GM12865 (cell line): ENCODE results near the gene EPM2A.
"Not testable (repeated sequence)": the region's sequence is repeated elsewhere in the genome, so short reads cannot be mapped to it uniquely, and the experiment has no call there.

Experiments
- DNase-seq: peaks from one replicate; pipeline ENCODE4 v3.0.0; 2010; ENCODE audit warnings: low read depth
- H3K4me3 ChIP-seq: 2 replicates; pipeline ENCODE4 v1.5.1; 2011; ENCODE audit warnings: mild to moderate bottlenecking, low read depth, low read length, control low read depth
- CTCF ChIP-seq: IDR thresholded peaks from 2 replicates; pipeline ENCODE4 v1.5.1; 2011; ENCODE audit warnings: low read length, control low read depth, low read depth, inconsistent platforms; ENCODE audit not compliant: insufficient read depth; ENCODE audit errors: missing control alignments

Gene EPM2A

GRCh38 chr6:145743332-145743731, 8.0 kb upstream of the EPM2A start:
- H3K4me3 ChIP-seq, result no peak overlapping the region
- no peak for TF ChIP-seq CTCF

GRCh38 chr6:145742472-145742871, 7.2 kb upstream of the EPM2A start:
- H3K4me3 ChIP-seq, DNase-seq: not testable (repeated sequence)

More at GRCh38 chr6:145743332-145743731, 8.0 kb upstream of the EPM2A start:
- no peak for DNase-seq

- not testable (repeated sequence) for DNase-seq, H3K4me3 ChIP-seq
Measured at GRCh38 chr6:145739685-145740084, 4.4 kb upstream of the EPM2A start.

GRCh38 chr6:145738265-145738664, 2.9 kb upstream of the EPM2A start:
- no peak for TF ChIP-seq CTCF
- H3K4me3 ChIP-seq, result no peak overlapping the region
- no peak for DNase-seq

- DNase-seq, result no peak
- peak overlapping the region; percentile 57 for H3K4me3 ChIP-seq
- TF ChIP-seq CTCF, result no peak
Measured at GRCh38 chr6:145736661-145737144, 1.4 kb upstream of the EPM2A start.

- H3K4me3 ChIP-seq, result peak overlapping the region; percentile 92
- no peak for TF ChIP-seq CTCF
- peak; percentile 93 for DNase-seq
Measured at GRCh38 chr6:145734486-145735355, 599 bp downstream of the EPM2A start.

- TF ChIP-seq CTCF, result no peak
- no peak for DNase-seq
- peak overlapping the region; percentile 92 for H3K4me3 ChIP-seq
Measured at GRCh38 chr6:145733810-145734209, 1.5 kb downstream of the EPM2A start.

- no peak overlapping the region for H3K4me3 ChIP-seq
- TF ChIP-seq CTCF, result no peak
- no peak for DNase-seq
Measured at GRCh38 chr6:145733207-145733606, 2.1 kb downstream of the EPM2A start.
